ENCODE results near the gene TCERG1.

GRCh38 chr5:146548781-146549449 is 101.8 kb downstream of the TCERG1 start:
- TF ChIP-seq CTCF (conservative IDR thresholded peaks at IDR 0.05 in 1 of 2, IDR thresholded peaks at IDR 0.05 in 1 of 2; ENCODE audit: extremely low read depth in 1 of 2, insufficient read depth in 1 of 2, low read depth in 1 of 2, low read length in 2 of 2): no peak
- TF ChIP-seq EZH2 (IDR thresholded peaks at IDR 0.05; ENCODE audit: borderline replicate concordance, low read length): no peak
